HG03103 (cell line): ENCODE results near the gene ANKLE2.
"Not testable (repeated sequence)": the region's sequence is repeated elsewhere in the genome, so short reads cannot be mapped to it uniquely, and the experiment has no call there.

Source experiments
- ATAC-seq: cut with Tn5 transposase; IDR thresholded peaks from one replicate; pipeline ENCODE4 v1.9.1; 2021; ENCODE audit warnings: low read depth; ENCODE audit not compliant: unreplicated experiment

Gene ANKLE2

GRCh38 chr12:132698341-132698740 is 63.3 kb downstream of the ANKLE2 start:
- ATAC-seq = no peak

- no peak for ATAC-seq
These were observed 66.2 kb downstream of the ANKLE2 start for GRCh38 chr12:132695431-132695830.

- not testable (repeated sequence) for ATAC-seq
These were observed 66.7 kb downstream of the ANKLE2 start for GRCh38 chr12:132694888-132695287.

- not testable (repeated sequence) for ATAC-seq
These were observed 69.6 kb downstream of the ANKLE2 start for GRCh38 chr12:132692030-132692429.

- no peak for ATAC-seq
These were observed 71.5 kb downstream of the ANKLE2 start for GRCh38 chr12:132690112-132690511.

GRCh38 chr12:132689227-132689626 is 72.4 kb downstream of the ANKLE2 start:
- ATAC-seq = no peak

- ATAC-seq = peak; percentile 89
These were observed 74.1 kb downstream of the ANKLE2 start, which contains the start of the genes POLE and PXMP2 for GRCh38 chr12:132687211-132688164. TSS of gene POLE (minus strand) at chr12:132687342. CDS start at chr12:132687315, 27 bp downstream. TSS of gene PXMP2 (plus strand) at chr12:132687587. CDS start at chr12:132687671, 84 bp downstream.

- ATAC-seq = peak; percentile 36
These were observed 74.8 kb downstream of the ANKLE2 start for GRCh38 chr12:132686825-132687210.

- ATAC-seq = no peak
These were observed 76.2 kb downstream of the ANKLE2 start for GRCh38 chr12:132685400-132685799.

GRCh38 chr12:132677492-132677891 is 84.1 kb downstream of the ANKLE2 start:
- no peak for ATAC-seq

- ATAC-seq = no peak
These were observed 85.7 kb downstream of the ANKLE2 start for GRCh38 chr12:132675757-132676432.
